Measurements from ENCODE around the gene PPP1R3G.

Gene PPP1R3G

DNA sequence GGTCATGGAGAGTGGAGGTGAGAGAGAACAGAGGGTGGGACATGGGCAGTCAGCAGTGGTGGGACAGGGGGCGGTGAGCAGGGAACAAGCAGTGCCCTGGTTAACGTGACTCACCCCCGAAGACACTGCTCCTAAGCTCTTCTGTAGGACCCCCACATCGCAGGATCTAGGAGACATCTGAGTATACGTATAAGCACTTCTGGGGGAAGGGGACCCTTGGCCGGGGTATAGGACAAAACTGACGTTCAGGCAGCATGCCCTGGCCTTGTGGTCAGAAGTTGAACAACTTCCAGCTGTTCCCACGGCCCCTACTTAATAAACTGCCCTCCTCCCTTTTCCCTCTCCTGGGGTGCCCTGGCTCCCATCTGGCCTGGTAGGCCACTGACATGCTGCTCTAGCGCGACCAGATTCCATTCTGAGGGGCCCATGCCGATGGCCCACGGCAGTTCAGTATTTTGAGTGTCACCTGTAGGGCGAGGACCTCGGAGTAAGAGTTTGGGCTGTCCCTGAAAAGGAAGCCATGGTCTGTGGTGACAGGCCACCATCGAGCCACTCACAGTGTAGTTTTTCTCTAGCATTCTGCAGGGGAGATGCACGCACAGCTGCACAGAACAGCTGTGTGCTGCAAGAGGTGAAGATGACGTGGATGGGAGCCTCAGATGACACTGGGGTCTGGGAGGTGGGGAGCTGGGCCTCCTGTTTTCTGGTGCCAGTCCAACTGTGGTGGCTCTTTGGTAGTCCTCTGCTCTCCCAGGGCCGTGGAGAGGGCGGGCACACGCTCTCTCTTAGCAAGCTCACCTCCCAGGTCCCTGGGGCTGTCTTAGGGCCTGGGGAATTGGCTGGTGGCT lies 38.4 kb downstream of the PPP1R3G start:
- POLR2A ChIA-PET = no interaction called here
- H3K4me3 ChIP-seq (ENCODE audit: low read depth, low read length) = no peak overlapping the region
- TF ChIP-seq, protein P1, sequence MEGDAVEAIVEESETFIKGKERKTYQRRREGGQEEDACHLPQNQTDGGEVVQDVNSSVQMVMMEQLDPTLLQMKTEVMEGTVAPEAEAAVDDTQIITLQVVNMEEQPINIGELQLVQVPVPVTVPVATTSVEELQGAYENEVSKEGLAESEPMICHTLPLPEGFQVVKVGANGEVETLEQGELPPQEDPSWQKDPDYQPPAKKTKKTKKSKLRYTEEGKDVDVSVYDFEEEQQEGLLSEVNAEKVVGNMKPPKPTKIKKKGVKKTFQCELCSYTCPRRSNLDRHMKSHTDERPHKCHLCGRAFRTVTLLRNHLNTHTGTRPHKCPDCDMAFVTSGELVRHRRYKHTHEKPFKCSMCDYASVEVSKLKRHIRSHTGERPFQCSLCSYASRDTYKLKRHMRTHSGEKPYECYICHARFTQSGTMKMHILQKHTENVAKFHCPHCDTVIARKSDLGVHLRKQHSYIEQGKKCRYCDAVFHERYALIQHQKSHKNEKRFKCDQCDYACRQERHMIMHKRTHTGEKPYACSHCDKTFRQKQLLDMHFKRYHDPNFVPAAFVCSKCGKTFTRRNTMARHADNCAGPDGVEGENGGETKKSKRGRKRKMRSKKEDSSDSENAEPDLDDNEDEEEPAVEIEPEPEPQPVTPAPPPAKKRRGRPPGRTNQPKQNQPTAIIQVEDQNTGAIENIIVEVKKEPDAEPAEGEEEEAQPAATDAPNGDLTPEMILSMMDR (IDR thresholded peaks at IDR 0.05; ENCODE audit: insufficient read depth, low read length, missing control alignments) = no peak
- CTCF ChIA-PET = no interaction called here
- no peak for DNase-seq (ENCODE audit: low read depth, low spot score)

DNA sequence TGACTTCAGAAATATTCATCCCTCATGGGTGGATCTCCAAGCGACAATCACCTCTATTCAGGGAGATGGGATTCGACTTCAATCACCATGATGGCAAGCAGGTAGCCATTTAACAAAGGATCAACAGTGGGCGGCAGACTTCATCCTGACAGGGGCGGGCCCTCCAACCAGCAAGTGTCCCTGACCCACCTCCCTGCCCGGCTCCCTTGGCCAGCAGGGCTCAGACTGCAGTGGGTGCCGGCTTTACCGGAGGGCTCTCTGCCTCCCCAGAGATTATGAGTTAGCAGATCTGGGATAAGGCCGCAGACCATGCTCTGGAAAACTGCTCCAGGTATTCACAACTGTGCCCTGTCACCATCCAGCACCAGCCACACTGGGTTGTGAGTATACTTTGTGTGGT lies 39.4 kb downstream of the PPP1R3G start:
- TF ChIP-seq, protein P1 (IDR thresholded peaks at IDR 0.05; ENCODE audit: insufficient read depth, low read length, missing control alignments) = no peak
- CTCF ChIA-PET = interaction anchor here (1.1 kb wide), 1 partner anchor 10 kb away, joined by 4 read pairs; no protein-coding TSS in a partner anchor
- POLR2A ChIA-PET = no interaction called here
- H3K4me3 ChIP-seq (ENCODE audit: low read depth, low read length) = no peak overlapping the region
- DNase-seq (ENCODE audit: low read depth, low spot score) = no peak

DNA sequence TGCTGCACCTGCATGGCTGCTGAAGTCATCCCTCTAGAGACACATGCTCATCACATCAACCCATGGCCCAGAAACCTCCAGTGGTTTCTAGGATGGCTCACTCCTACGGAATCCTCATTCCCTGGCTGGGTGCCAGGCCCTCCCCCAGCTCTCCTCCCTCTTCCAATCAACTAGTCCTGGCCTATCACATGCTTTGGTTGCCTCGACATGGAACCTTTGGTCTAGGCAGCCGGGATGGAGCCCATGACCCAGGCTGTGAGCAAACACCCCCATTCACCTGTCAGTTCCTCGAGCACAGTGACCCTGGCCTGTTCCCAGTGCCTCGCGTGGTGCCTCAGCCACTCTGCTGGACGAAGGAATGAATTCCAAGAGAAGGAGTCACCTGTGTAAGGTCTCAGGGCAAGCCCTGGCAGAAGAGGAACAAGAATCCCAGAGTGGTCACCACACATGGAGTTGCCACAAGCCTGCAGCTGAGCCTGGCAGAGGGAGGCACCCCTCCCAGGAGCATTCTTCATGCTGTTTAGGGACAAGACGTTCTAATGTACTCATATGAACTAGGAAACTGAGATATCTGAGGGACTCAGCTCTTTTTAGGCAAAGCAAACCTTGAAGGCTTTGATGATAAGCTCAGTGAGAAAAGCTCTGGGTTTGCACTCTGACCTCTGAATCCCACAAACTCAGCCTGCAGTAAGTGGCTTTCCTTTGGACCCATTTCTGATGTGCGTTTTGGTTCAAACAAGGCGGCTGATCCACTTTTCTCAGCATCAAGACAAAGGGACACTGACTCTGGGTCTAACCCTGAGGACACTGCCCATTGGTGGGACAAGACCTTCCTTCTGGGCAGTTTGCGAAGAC lies 40.2 kb downstream of the PPP1R3G start:
- ChIA-PET POLR2A (no interaction called here), CTCF (interaction anchor here (1.1 kb wide), 1 partner anchor 11 kb away, joined by 4 read pairs; no protein-coding TSS in a partner anchor)
- no peak overlapping the region for H3K4me3 ChIP-seq (ENCODE audit: low read depth, low read length)
- no peak for DNase-seq (ENCODE audit: low read depth, low spot score)
- TF ChIP-seq, protein P1 (IDR thresholded peaks at IDR 0.05; ENCODE audit: insufficient read depth, low read length, missing control alignments) = no peak

DNA sequence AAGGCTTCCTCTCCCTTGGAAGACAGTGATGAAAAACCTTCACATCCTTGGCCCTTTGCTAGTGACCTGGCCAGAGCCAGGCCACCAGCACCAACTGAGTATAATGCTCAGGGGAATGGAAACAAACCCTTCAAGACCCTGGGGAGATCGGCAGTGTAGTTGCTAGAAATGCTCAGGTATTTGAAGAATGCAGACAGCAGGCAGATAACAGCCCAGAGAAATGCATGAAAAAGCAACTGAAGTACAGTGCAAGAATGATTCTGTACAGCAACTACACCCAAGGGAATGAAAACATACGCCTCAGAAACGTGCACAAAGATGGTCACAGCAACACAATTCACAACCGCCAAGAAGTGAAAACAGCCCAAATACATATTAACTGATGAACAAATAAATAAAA lies 41.1 kb downstream of the PPP1R3G start:
- no peak overlapping the region for H3K4me3 ChIP-seq (ENCODE audit: low read depth, low read length)
- TF ChIP-seq, protein P1 (IDR thresholded peaks at IDR 0.05; ENCODE audit: insufficient read depth, low read length, missing control alignments) = no peak
- POLR2A ChIA-PET = no interaction called here
- CTCF ChIA-PET = no interaction called here
- no peak for DNase-seq (ENCODE audit: low read depth, low spot score)

DNA sequence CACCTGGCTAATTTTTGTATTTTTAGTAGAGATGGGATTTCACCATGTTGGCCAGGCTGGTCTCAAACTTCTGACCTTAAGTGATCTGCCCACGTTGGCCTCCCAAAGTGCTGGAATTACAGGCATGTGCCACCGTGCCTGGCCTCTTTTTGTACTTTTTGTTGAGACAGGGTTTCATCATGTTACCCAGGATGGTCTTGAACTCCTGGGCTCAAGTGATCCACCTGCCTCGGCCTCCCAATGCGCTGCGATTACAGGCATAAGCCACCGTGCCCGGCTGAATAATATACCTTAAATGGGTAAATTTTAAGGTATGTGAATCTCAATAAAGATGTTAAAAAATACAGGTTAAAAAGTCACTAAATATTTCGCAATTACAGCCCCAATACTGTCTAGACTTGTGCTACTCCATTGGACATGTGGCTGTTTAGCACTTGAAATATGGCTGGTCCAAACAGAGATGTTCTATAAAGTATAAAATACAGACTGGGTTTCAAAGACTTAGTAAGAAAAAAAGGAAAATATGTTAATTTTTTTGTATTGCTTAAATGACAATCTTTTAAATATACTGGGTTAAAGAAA lies 42.1 kb downstream of the PPP1R3G start:
- ChIA-PET CTCF (interaction anchor here (1.4 kb wide), 1 partner anchor 16 kb away, joined by 6 read pairs; no protein-coding TSS in a partner anchor), POLR2A (interaction anchor here (0.6 kb wide), 1 partner anchor 37 kb away, joined by 3 read pairs; no protein-coding TSS in a partner anchor)
- TF ChIP-seq, protein P1 (IDR thresholded peaks at IDR 0.05; ENCODE audit: insufficient read depth, low read length, missing control alignments) = no peak

More for the DNA sequence above, 42.1 kb downstream of the PPP1R3G start:
- DNase-seq (ENCODE audit: low read depth, low spot score) = no peak
- H3K4me3 ChIP-seq (ENCODE audit: low read depth, low read length) = no peak overlapping the region
